Stimulated activated CD8-positive, alpha-beta memory T cell treated with anti-CD3 and anti-CD28 coated beads, Interleukin-15, amount 100 ng/mL, for 48 hours (primary cell): ENCODE measurements around the gene RYR1.
"Not testable (repeated sequence)": the region's sequence is repeated elsewhere in the genome, so short reads cannot be mapped to it uniquely, and the experiment has no call there.

Experiments used
- DNase-seq, 2 donors: peaks; one replicate each; pipeline ENCODE4 v3.0.0-alpha.2; 2020; ENCODE audit warnings: low read depth in 2 of 2

The RYR1 gene

DNA sequence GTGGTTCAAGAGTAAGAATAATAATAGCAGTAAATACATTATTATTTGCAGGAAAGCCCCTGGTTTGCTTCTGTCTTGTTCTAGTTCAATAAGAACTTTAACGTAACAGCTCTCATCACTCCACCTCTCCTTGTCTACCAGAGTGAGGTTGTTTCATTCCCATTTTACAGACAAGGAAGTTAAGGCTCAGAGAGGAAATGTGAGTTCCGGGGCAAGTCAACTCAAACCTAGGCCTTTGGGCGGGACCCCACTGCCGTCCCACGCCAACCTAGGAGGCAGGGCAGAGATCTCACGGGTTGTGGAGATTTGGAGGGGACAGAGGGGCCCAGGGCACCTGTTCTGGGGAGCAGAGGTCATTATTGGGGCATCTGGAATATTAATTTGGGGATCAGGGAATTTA, 182.8 kb downstream of the RYR1 start:
- DNase-seq = no peak

DNA sequence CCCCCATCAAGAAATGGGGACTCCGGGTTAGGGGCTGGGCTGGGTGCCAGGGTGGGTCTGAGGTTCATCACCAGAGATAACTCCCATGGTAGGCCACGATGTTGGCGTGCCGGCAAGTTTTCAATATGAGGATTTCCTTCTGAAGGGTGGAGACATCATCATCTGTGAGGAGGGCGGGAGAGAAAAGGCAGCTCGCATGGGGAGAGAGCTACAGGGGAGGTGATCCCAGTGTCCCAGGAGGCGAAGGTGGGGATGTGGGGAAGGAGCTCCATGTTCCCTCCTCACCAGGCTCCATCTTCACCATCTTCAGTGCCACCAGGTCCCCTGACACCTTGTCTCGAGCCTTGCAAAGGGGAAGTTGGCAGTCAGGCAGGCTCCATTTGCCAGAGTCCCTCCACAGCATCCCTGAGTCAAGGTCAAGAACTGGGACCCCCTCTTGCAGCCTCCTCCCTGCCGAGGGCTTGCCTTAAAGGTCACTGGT, 183.8 kb downstream of the RYR1 start:
- no peak for DNase-seq

DNA sequence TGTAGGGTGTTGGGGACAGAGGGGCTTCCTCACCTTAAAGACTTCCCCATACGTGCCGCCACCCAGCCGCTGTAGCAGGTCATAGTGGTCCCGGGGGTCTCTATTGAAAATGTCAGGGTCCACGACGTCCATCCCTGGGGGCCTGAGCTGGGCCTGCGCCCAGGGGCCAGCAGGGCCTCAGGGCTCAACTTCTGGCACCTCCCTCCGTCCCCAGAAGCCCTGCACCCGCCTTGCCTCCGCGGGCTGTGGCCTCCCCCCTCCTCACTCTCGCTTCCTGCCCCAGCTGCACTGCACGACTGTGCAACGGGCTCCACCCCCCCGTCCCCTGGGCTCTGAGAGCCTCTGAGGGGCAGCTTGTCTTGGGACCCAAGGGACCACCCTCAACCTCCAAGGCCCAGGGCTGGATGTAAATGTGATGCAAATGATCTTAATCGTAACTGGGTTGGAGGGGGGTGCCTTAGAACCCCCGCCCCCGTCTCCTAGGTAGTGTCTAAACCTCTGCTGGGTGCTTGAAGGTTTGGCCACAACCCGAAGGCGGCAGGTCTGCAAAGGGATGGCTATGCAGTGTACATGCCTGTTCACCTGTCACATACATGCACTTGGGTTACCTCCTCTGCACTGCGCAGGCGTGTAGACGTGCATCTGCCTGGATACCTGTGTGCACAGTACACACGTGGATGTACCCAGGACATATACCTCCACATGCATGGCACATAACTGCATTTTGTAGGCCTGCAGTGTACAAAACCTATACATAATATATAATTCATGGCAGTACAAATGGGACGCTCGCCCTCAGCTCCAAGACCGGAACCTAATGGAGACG, 184.5 kb downstream of the RYR1 start, which contains the start of gene MAP4K1:
MAP4K1 (minus strand) TSS at position 190 of the 826 bp plus-strand sequence; CDS start at position 132, 58 bp downstream.
- peak; percentile 56 to 60 for DNase-seq

DNA sequence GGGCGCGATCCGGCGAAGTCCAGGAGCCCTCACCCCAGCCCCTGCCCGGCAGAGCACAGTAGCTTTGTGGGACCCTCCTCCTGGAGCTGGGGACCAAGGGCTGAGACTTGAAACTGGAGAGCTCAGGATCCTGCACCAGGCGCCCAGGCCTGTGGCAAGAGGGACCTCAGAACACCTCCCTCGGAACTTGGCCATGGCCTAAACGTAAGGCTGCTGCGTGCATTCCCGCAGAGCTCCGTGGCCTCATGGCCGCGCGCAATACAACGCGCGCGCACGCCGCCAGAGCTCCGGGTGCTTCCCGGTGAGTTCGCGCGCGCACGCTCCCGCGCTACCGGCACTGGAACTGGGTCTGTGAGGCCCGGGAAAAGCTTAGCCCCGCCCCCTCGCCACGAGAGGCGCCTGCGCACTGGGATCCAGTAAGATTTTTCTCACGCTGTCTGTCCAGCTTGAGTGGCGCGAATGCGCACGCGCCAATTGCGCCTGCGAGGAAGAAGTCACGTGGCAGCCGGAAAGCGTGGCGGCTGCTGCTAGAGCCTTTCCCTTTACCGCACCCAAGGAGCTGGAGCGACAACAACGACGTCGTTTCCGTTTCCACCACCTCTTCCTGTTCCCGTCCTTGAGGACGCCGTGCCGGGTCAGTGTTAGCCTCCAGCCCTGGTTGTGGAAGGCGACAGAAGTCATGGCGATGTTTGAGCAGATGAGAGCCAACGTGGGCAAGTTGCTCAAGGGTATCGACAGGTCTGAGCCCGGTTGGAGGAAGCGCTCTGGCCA, 185.3 kb downstream of the RYR1 start, which contains the start of gene EIF3K:
EIF3K (plus strand) TSS at position 599 of the 771 bp plus-strand sequence; CDS start at position 680, 81 bp downstream.
- peak; percentile 97 to 98 for DNase-seq

DNA sequence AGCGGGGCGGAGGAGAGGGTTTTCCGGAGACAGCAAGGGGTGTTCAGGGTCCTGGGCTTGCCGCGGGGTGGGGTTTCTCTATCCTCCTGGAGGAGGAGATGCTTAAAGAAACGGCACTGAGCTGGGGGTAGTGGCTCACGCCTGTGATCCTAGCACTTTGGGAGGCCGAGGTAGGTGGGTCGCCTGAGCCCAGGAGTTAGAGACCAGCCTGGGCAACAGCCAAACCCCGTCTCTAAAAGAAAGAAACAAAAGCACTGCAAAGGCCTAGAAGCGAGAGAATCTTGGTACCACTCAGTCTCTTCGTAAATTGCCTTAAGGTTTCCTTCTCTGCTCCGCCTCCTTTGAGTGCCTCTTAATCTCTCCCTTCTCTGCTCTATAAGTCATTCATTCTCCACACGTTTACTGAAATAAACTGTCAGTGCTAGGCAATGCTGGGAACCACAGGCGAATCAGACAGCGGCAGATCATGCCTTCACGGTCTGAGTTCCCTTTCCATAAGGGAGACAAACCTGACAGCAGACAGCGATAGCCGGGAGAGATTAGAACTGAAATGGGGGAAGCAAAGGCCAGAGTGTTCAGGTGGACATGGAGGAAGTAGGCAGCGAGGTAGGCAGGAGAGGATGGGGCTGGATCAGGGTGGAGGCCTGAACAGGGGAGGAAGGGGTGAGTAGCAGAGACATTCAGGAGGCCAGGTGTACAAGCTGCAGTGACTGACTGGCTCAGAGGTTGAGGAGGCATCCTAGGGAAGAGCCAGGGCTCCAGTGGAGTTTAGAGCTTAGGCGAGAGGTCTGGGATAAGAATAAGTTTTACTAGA, 186.1 kb downstream of the RYR1 start:
- no peak for DNase-seq

DNA sequence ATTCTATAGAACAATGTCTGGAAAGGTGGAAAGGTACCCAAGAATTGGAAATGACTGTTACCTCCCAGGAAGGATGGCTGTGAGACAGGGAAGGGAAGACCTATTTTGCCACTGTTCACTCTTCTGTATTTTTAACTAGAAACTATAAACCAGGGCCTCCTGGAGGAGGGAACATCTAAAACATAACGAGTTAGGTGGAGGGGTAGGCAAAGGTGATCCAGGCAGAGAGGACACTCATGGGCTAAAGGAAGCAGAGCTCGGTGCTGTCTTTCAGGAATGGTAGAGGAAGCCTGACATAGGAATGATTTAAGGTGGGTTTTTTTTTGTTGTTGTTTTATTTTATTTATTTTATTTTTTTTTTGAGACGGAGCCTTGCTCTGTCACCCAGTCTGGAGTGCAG, 191.3 kb downstream of the RYR1 start:
- no peak for DNase-seq

DNA sequence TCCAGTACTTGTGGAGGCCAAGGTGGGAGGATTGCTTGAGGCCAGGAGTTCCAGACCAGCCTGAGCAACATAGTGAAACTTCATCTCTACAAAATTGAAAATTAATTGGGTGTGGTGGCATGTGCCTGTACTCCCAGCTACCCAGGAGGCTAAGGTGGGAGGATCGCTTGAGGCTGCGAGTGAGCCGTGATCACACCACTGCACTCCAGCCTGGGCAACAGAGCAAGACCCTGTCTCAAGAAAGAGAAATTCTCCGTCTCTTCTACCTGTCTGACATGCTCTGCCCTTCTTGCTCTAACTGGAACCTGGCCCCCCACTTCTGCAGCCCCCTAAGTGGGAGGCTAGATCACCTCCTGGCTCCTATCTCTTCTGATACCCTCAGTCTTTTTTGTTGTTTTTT, 192.9 kb downstream of the RYR1 start:
- DNase-seq = no peak

DNA sequence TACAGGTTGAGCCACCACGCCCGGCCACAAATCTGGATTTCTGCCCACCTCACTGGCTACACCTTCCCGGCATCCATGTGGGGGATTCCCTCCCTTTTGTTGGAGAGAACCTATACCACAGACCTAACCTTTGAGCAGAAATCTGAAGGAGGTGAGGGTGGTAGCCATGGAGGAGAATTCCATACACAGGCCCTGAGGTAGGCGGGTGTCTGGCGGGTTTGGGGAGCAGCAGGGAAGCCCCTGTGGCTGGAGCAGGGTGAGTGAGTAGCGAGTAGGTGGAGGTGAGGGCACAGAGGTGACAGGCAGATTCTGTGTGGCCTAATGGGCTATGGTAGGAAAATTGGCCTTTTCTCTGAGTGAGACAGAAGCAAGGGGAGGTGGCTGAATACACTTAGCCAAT, 196.1 kb downstream of the RYR1 start:
- no peak for DNase-seq

DNA sequence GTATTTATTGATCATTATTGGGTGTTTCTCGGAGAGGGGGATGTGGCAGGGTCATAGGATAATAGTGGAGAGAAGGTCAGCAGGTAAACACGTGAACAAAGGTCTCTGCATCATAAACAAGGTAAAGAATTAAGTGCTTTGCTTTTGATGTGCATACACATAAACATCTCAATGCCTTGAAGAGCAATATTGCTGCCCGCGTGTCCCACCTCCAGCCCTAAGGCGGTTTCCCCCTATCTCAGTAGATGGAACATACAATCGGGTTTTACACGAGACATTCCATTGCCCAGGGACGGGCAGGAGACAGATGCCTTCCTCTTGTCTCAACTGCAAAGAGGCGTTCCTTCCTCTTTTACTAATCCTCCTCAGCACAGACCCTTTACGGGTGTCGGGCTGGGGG, 197.8 kb downstream of the RYR1 start:
- not testable (repeated sequence) for DNase-seq

DNA sequence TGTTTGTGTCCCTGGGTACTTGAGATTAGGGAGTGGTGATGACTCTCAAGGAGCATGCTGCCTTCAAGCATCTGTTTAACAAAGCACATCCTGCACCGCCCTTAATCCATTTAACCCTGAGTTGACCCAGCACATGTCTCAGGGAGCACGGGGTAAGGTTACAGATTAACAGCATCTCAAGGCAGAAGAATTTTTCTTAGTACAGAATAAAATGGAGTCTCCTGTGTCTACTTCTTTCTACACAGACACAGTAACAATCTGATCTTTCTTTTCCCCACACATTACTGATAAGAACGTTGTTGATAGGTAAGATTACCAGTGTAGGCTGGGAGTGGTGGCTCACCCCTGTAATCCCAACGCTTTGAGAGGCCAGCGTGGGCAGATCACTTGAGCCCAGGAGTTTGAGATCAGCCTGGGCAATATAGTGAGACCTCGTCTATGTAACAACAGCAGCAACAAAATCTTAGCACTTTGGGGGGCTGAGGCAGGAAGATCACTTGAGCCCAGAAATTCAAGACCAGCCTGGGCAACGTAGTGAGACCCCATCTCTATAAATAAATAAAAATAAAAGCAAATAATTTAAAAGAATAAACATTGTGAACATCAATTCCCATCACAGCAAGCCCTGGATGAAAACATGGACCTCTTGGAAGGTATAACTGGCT, 198.5 kb downstream of the RYR1 start:
- not testable (repeated sequence) for DNase-seq

DNA sequence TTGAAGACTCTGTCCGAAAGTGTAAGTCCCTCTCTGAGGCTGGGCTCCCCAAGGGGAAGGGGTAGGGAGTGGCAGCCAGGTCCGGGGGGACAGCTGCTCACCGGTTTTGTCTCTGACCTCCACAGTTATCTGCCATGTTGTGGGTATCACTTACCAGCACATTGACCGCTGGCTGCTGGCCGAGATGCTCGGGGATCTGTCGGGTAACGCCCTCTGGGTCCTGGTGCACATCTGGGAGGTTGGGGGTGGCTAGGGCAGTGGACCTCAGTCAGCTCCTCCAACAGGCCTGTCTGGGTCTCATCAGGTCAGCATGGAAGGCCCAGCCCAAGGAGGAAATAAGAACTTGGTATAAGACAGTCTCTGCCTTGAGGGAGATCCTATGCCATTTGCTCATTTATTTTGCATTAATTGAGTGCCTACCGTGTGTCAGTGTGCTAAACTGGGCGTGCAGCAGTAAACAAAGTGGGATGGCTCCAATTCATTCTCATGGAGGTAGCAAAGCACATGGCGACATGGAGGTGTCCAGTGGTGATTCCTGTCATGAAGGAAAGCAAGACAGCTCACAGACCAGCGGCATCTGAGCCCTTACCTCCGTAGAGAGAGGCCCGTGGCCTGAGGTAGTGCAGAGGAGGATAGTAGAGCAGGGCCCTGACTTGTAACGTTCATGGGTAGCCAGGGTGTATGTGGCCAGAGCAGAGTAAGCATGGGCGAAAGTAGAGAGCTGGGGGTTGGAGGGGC, 199.2 kb downstream of the RYR1 start:
- no peak for DNase-seq

DNA sequence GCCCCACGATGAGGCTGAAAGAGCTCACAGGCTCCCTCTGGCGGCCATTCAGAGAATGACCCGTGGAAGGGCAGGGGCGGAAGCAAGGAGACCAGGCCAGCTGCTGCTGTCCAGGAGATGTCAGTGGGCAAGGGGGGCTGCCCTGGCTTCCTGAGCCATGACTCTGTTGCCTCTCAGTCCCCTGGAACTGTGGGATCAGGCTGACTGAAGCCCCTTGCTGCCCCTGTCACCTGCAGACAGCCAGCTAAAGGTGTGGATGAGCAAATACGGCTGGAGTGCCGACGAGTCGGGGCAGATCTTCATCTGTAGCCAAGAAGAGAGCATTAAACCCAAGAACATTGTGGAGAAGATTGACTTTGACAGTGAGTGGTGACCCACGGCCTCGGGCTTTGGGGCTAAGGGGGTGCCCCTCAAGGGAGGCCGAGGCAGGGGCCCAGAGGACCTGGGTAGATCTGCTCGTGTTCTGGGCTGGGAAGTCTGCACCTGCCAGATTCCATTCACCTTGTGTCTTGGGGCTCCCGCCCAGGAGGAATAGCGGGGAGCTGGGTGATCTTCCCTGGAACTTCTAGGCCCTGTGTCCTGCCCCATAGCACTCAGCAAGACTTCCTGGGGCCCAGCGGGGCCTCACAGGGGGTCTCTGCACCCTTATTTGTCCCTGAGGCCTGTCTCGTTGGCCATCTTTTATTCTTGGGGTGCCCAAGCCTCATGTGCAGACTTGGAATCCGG, 201.4 kb downstream of the RYR1 start:
- DNase-seq = peak in 1 of 2 donors; percentile 57

DNA sequence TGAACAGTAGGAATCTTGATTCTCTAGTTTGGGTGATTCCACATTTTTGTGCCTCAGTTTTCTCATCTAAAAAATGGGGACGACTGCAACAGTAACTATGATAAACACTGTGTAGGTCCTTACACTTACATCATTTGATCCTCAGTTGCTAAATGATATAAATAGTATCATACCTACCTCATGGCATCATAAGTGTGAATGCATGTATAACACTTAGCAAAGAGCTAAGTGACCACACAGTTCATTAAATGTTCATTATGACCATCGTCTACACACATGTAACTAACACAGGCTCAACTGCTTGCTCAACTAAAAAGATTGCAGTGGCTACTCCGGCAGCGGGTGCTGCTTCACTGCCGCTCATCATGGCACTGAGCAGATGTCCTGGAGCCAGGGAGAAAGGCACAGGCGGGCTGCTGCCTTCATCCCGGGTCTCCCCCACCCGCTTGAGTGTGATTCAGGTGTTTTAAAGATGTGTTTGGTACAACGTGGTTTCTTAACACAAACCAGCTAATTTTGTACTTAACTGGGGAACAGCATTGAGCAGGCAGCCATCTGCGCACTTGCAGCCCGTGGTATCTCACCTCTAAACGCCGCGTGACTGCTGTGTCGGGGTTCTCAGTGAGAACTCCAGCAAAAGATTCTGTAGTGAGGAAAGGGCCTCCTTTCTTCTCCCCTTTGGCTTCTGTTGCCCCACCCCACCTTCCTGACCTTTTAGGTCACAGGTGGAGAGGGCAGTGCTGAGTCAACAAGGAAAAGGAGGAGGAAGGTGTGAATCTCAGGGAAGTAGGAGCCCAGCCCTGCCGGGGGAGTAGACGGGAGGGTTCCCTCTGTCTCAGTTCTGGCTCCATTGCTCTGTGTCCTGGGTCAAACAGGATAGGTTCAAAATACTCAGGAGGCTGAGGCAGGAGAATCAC, 202.2 kb downstream of the RYR1 start:
- no peak for DNase-seq
